ENCODE results near the gene CYP19A1.

DNA sequence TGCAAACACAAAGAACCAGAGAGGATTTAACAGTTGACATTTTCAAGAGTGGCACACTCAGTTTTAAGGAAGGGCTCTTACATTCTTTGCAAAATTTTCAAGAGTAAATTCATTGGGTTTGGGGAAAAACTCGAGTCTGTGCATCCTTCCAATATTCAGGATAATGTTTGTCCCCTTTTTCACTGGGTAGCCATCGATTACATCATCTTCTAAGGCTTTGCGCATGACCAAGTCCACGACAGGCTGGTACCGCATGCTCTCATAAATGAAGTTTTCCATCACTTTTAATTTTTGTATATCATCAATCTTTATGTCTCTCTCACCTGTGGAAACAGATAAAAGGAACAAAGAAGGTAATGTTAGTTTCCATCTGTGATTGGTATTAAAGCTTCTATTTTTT, 126.2 kb downstream of the CYP19A1 start:
- TF ChIP-seq, protein P1, sequence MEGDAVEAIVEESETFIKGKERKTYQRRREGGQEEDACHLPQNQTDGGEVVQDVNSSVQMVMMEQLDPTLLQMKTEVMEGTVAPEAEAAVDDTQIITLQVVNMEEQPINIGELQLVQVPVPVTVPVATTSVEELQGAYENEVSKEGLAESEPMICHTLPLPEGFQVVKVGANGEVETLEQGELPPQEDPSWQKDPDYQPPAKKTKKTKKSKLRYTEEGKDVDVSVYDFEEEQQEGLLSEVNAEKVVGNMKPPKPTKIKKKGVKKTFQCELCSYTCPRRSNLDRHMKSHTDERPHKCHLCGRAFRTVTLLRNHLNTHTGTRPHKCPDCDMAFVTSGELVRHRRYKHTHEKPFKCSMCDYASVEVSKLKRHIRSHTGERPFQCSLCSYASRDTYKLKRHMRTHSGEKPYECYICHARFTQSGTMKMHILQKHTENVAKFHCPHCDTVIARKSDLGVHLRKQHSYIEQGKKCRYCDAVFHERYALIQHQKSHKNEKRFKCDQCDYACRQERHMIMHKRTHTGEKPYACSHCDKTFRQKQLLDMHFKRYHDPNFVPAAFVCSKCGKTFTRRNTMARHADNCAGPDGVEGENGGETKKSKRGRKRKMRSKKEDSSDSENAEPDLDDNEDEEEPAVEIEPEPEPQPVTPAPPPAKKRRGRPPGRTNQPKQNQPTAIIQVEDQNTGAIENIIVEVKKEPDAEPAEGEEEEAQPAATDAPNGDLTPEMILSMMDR (conservative IDR thresholded peaks at IDR 0.05), result no peak
- no peak for TF ChIP-seq EZH2 (IDR thresholded peaks at IDR 0.05; ENCODE audit: low read depth)

Data from PC-9 (cell line).